CD14-positive monocyte (primary cell): ENCODE measurements around the gene NCOA7. TPM values are rescaled to one million over a fixed set of nuclear protein-coding genes. Genes with fewer than 3 reads are reported as not detected.
A peak's percentile ranks its signal among the peaks of the same experiment; 100 is the strongest.

Experiments
- DNase-seq, 3 donors: peaks; one replicate each; pipeline ENCODE4 v3.0.0-alpha.2; 2011 to 2022
- H2AFZ ChIP-seq: 2 replicates; pipeline ENCODE4 v1.6.0; 2012; ENCODE audit warnings: mild to moderate bottlenecking, low read depth, low read length, inconsistent platforms; ENCODE audit not compliant: insufficient read depth, poor library complexity, severe bottlenecking
- H3K27ac ChIP-seq, 2 donors: 1 replicate in 1 of 2; 2 replicates in 1 of 2; pipeline ENCODE4 v1.5.1; 2012 to 2013; ENCODE audit warnings: low read length in 2 of 2, control low read depth in 1 of 2, inconsistent platforms in 1 of 2, low read depth in 1 of 2, mild to moderate bottlenecking in 1 of 2
- H3K27me3 ChIP-seq, 2 donors: one replicate each; pipeline versions ENCODE4 v1.6.0 to v1.6.1; 2011 to 2013; ENCODE audit warnings: low read length in 2 of 2; ENCODE audit not compliant: control insufficient read depth in 2 of 2, insufficient read depth in 2 of 2
- H3K36me3 ChIP-seq, 2 donors: replicated peaks in 1 of 2; 1 replicate in 1 of 2; 2 replicates in 1 of 2; pipeline versions ENCODE4 v1.5.1 to v1.6.1; 2012 to 2013; ENCODE audit warnings: low read length in 2 of 2, control low read depth in 1 of 2, inconsistent platforms in 1 of 2, mild to moderate bottlenecking in 1 of 2; ENCODE audit not compliant: insufficient read depth in 2 of 2, control insufficient read depth in 1 of 2
- H3K4me1 ChIP-seq, 2 donors: 1 replicate in 1 of 2; 2 replicates in 1 of 2; pipeline versions ENCODE4 v1.5.1 to v1.6.1; 2012 to 2013; ENCODE audit warnings: low read length in 2 of 2, control low read depth in 1 of 2, inconsistent platforms in 1 of 2, mild to moderate bottlenecking in 1 of 2, moderate library complexity in 1 of 2; ENCODE audit not compliant: insufficient read depth in 2 of 2, control insufficient read depth in 1 of 2
- H3K4me2 ChIP-seq: replicated peaks from 2 replicates; pipeline ENCODE3; 2012; ENCODE audit warnings: low read length, moderate library complexity, mild to moderate bottlenecking; ENCODE audit not compliant: poor library complexity, severe bottlenecking; ENCODE audit errors: extremely low read depth
- H3K4me3 ChIP-seq, 3 experiments: fragments of 200-600 bp in 1 of 3; sonication (generic) in 1 of 3; replicated peaks in 1 of 3; 1 replicate in 2 of 3; 2 replicates in 1 of 3; pipeline ENCODE4 v1.5.1; 2011 to 2013; ENCODE audit warnings: low read length in 3 of 3, mild to moderate bottlenecking in 3 of 3, control low read depth in 2 of 3, low read depth in 2 of 3, inconsistent platforms in 1 of 3, moderate library complexity in 1 of 3
- H3K79me2 ChIP-seq: 2 replicates; pipeline ENCODE4 v1.6.0; 2012; ENCODE audit warnings: mild to moderate bottlenecking, control low read depth, inconsistent platforms, low read length, moderate library complexity; ENCODE audit not compliant: insufficient read depth
- H3K9ac ChIP-seq: 2 replicates; pipeline ENCODE4 v1.6.0; 2017; ENCODE audit warnings: low read length, mild to moderate bottlenecking; ENCODE audit not compliant: insufficient read depth, poor library complexity, severe bottlenecking
- H3K9me3 ChIP-seq, 2 donors: replicated peaks in 1 of 2; 1 replicate in 1 of 2; 2 replicates in 1 of 2; pipeline versions ENCODE4 v1.5.1 to v1.6.1; 2012 to 2013; ENCODE audit warnings: low read length in 2 of 2, control low read depth in 1 of 2; ENCODE audit not compliant: control insufficient read depth in 1 of 2, insufficient read depth in 1 of 2
- H4K20me1 ChIP-seq: 2 replicates; pipeline ENCODE4 v1.6.0; 2012; ENCODE audit warnings: mild to moderate bottlenecking, low read length, control low read depth, moderate library complexity; ENCODE audit not compliant: insufficient read depth
- H3K27ac Mint-ChIP-seq, 7 donors: one replicate each; pipeline ENCODE4 v1.8.0; 2020; ENCODE audit warnings: mild to moderate bottlenecking in 7 of 7, mixed read lengths in 7 of 7, moderate library complexity in 6 of 7, inconsistent platforms in 2 of 7
- H3K27me3 Mint-ChIP-seq, 3 donors: one replicate each; pipeline ENCODE4 v1.8.0; 2021 to 2022; ENCODE audit warnings: low read depth in 3 of 3, mild to moderate bottlenecking in 3 of 3, mixed read lengths in 3 of 3, moderate library complexity in 3 of 3, inconsistent platforms in 1 of 3
- H3K36me3 Mint-ChIP-seq, 2 donors: one replicate each; pipeline ENCODE4 v1.8.0; 2020; ENCODE audit warnings: mixed read lengths in 2 of 2, inconsistent platforms in 1 of 2, mild to moderate bottlenecking in 1 of 2
- H3K4me1 Mint-ChIP-seq: one replicate; pipeline ENCODE4 v1.8.0; 2020; ENCODE audit warnings: mild to moderate bottlenecking, mixed read lengths
- H3K4me3 Mint-ChIP-seq, 2 donors: one replicate each; pipeline ENCODE4 v1.8.0; 2020; ENCODE audit warnings: mild to moderate bottlenecking in 2 of 2, mixed read lengths in 2 of 2, moderate library complexity in 1 of 2
- H3K9me3 Mint-ChIP-seq, 7 donors: one replicate each; pipeline ENCODE4 v1.8.0; 2020 to 2022; ENCODE audit warnings: mixed read lengths in 7 of 7, mild to moderate bottlenecking in 6 of 7, moderate library complexity in 6 of 7, inconsistent platforms in 2 of 7
- CTCF ChIP-seq: fragments of 200-600 bp; IDR thresholded peaks from one replicate; pipeline ENCODE4 v1.8.0; 2022; ENCODE audit warnings: antibody characterized with exemption, mild to moderate bottlenecking
- WGBS: methylation state at CpG from one replicate; pipeline ENCODE4 v1.1.5; 2013; ENCODE audit warnings: missing lambda C conversion rate; ENCODE audit not compliant: insufficient coverage; 5-methylcytosine and 5-hydroxymethylcytosine counted together
- intact Hi-C, 2 donors: fragments of 100-400 bp; cut with micrococcal nuclease; formaldehyde crosslinking; loops; one replicate each; pipeline versions ENCODE4 v1.15.0 to v1.15.1; 2023
- polyA plus RNA-seq, 3 donors: library from polyadenylated mRNA; depleted of rRNA in 1 of 3; unstranded in 2 of 3; stranded (reverse) in 1 of 3; fragments of 300-500 nt in 2 of 3; fragments of >200 nt in 1 of 3; fragmentation: Illumina TruSeq in 2 of 3; gene quantifications; 1 replicate in 2 of 3; 2 replicates in 1 of 3; pipeline ENCODE4 v1.2.3, GENCODE V29; 2012 to 2021
- small RNA-seq: library from RNA; depleted of rRNA; stranded (forward); fragments of <200 nt; gene quantifications from one replicate; pipeline ENCODE3, GENCODE V24; 2012; ENCODE audit warnings: low read depth; ENCODE audit not compliant: insufficient read length

NCOA7 gene
- polyA plus RNA-seq, 3 donors = 8.3 to 21.9 (median 11.2) TPM

- intact Hi-C loops = no loop called here
- TF ChIP-seq CTCF = peak; percentile 76
- Mint-ChIP-seq H3K27me3 (no peaks in the 10 kb centered on the region), H3K4me3 (no peak overlapping the region), H3K4me1 (peaks cover 5% of the 10 kb centered on the region), H3K27ac (no peak overlapping the region), H3K9me3 (no peaks in the 10 kb centered on the region), H3K36me3 (peaks cover 39 to 63% of the 10 kb centered on the region in 2 donors)
- H2AFZ ChIP-seq = peak overlapping the region; percentile 37
- no peak overlapping the region for H3K4me2 ChIP-seq
- peak; percentile 30 to 61 (median 44) for DNase-seq
- no peaks in the 10 kb centered on the region for H3K9me3 ChIP-seq
- H4K20me1 ChIP-seq = peaks cover 29% of the 10 kb centered on the region
- H3K27me3 ChIP-seq = no peaks in the 10 kb centered on the region
- no peak overlapping the region for H3K27ac ChIP-seq
- H3K4me1 ChIP-seq = no peaks in the 10 kb centered on the region
- WGBS = 0% methylated on average over 1 of the region's 5 CpGs
- H3K4me3 ChIP-seq = no peak overlapping the region
- H3K36me3 ChIP-seq = peaks cover 47 to 73% of the 10 kb centered on the region in 2 donors
- H3K79me2 ChIP-seq = peaks cover 17% of the 10 kb centered on the region
- no peak overlapping the region for H3K9ac ChIP-seq
Measured at GRCh38 chr6:125974214-125974866, 183.6 kb downstream of the NCOA7 start.

GRCh38 chr6:125979101-125979500 lies 188.3 kb downstream of the NCOA7 start:
- no CpG with 5 or more reads among the region's 3 CpGs for WGBS
- no peak for TF ChIP-seq CTCF

More at GRCh38 chr6:125979101-125979500, 188.3 kb downstream of the NCOA7 start:
- Histone ChIP-seq H3K27me3 (no peaks in the 10 kb centered on the region), H4K20me1 (peaks cover under 1% of the 10 kb centered on the region), H3K36me3 (peaks cover 40 to 65% of the 10 kb centered on the region in 2 donors), H3K4me1 (no peaks in the 10 kb centered on the region), H3K79me2 (no peaks in the 10 kb centered on the region), H3K4me2 (no peak overlapping the region), H2AFZ (no peak overlapping the region), H3K9ac (no peak overlapping the region), H3K27ac (no peak overlapping the region), H3K9me3 (no peaks in the 10 kb centered on the region), H3K4me3 (no peak overlapping the region)
- Mint-ChIP-seq H3K4me3 (no peak overlapping the region), H3K27me3 (no peaks in the 10 kb centered on the region), H3K4me1 (peaks cover 2% of the 10 kb centered on the region), H3K9me3 (no peaks in the 10 kb centered on the region), H3K27ac (no peak overlapping the region), H3K36me3 (peaks cover 33 to 41% of the 10 kb centered on the region in 2 donors)
- DNase-seq = no peak
- intact Hi-C loops = no loop called here

Small RNAs within 50 kb of the gene (small RNA-seq; reads per million reads assigned to genes)
- gene RNA5SP216 = not detected

Other genes with a start within 250 kb of the NCOA7 start
- gene HEY2, start 41.3 kb upstream of the NCOA7 start, polyA plus RNA-seq = not detected
- gene HINT3, start 165.8 kb downstream of the NCOA7 start, polyA plus RNA-seq = 10 to 100 TPM in 2 of 3 donors, 1 to 10 TPM in 1; 5.3 to 18.0 (median 12.3) TPM
- gene TRMT11, start 195.6 kb downstream of the NCOA7 start, polyA plus RNA-seq = 1 to 10 TPM; 2.1 to 3.3 (median 2.1) TPM